HG03442 (cell line): ENCODE measurements around the gene MAD1L1.

Source experiments
- ATAC-seq: cut with Tn5 transposase; IDR thresholded peaks from one replicate; pipeline ENCODE4 v1.9.1; 2021; ENCODE audit warnings: mild to moderate bottlenecking, moderate library complexity; ENCODE audit not compliant: unreplicated experiment

Gene MAD1L1

GRCh38 chr7:1787681-1788235 is 445.0 kb downstream of the MAD1L1 start:
- no peak for ATAC-seq

- no peak for ATAC-seq
These were observed 445.5 kb downstream of the MAD1L1 start for GRCh38 chr7:1787241-1787640.

- no peak for ATAC-seq
These were observed 446.9 kb downstream of the MAD1L1 start for GRCh38 chr7:1785839-1786238.

- no peak for ATAC-seq
These were observed 451.4 kb downstream of the MAD1L1 start for GRCh38 chr7:1781369-1781768.

- no peak for ATAC-seq
These were observed 453.3 kb downstream of the MAD1L1 start for GRCh38 chr7:1779445-1779844.

- no peak for ATAC-seq
These were observed 455.6 kb downstream of the MAD1L1 start for GRCh38 chr7:1777122-1777521.

- no peak for ATAC-seq
These were observed 457.4 kb downstream of the MAD1L1 start for GRCh38 chr7:1775389-1775788.

GRCh38 chr7:1770331-1770730 is 462.4 kb downstream of the MAD1L1 start:
- ATAC-seq, result no peak

- ATAC-seq, result no peak
These were observed 463.2 kb downstream of the MAD1L1 start for GRCh38 chr7:1769286-1770200.

- no peak for ATAC-seq
These were observed 463.9 kb downstream of the MAD1L1 start for GRCh38 chr7:1768832-1769231.

- ATAC-seq, result no peak
These were observed 465.2 kb downstream of the MAD1L1 start for GRCh38 chr7:1767524-1767923.
